Superior temporal gyrus (tissue), 1 donor: ENCODE data around the gene RPS3.
"Not testable (repeated sequence)": the region's sequence is repeated elsewhere in the genome, so short reads cannot be mapped to it uniquely, and the experiment has no call there.

ENCODE experiments used
- DNase-seq: peaks from one replicate; pipeline ENCODE4 v3.0.0-alpha.2; 2016; ENCODE audit errors: extremely low spot score

The RPS3 gene

DNA sequence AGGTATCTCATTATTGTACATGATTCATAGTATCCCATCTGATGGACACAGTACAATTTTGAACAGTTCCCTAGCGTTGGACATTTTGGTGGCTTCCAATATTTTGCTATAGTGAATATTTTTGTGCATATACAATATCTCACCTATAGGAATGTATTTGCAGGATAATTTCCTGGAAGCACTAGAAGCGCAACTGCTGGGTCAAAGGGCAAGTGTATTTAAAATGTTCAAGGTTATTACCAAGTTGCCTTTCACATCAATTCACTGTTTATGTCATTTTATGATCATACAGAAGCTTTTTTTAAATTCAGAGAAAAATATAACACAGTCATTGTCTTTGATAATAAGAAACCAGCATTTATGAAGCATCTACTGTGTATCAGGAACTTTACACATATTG is 19.1 kb upstream of the RPS3 start:
- no peak for DNase-seq

DNA sequence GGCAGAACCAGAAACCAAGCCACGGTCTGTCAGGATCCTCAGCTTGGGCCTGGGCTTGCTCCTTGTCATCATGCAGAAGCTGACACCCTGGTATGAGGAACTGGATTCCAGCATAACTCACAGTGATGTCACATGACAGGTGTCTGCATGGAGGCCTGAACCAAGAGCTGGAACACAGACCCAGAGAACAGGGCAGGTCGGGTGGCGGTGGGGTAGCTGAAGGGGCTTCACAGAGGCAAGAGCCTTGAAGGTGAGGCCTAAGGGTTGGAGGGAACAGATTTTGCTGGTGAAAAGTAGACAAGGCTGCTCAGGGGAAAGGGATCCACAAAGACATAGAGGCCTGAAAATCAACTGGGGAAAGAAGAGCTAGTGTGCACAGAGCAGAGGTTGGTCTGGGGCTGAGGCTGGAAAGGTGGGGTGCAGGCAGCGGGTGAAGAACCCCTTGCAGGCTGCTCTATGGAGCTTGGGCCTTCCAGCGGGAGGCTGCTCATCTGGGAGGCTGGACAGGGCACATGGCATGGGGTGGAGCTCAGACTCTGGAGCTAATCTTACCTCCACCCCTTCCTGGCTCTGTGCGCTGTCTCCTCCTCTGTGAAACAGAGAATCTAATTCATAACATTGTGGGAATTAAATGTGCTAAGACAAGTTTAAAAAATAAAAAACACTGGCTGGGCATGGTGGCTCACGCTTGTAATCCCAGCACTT is 18.4 kb upstream of the RPS3 start:
- DNase-seq: no peak

DNA sequence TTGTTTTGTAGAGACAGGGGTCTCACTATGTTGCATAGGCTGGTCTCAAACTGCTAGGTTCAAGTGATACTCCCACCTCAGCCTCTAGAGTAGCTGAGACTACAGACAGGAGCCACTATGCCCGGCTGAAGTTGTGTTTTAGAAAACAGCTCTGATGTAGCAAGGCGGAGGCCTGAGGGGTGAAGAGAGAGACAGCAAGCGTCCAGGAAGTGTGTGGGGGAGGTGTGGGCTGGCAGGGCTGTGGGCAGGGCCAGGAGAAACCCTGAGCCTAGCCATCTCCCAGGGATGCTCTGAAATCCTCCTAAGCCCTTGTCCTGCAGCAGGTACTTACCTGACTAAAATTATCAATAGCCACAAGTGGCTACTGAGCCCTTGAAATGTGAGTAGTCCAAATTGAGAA is 16.1 kb upstream of the RPS3 start:
- no peak for DNase-seq

DNA sequence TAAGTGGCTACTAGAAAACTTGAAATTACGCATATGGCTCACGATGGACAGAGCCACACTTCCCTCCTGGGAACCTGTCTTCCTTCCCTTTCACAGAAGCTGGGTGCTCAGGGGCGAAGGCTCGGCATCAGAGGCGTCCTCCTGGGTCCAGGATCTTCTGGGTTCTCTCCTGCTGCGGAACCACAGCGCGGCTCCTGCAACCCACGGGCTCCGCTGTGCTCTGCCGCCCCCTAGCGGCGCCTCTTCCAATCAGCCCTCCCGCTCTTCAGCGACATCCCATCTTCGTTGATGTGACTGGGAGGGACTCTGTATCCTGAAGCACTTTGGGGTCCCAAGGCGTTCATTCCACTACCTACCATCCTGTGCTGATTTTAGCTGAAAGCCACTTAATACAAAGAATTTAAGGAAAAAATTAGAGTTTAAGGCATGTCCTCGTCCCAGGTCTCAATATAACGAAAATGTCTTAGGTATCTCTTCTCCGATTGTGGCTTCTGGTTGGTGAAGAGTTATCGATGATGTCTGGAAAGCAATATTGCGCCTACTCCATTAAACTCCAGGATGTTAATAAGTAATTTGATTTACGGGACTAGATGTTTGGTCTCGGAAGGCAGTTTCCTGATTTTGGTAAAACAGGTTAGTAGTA is 14.8 kb upstream of the RPS3 start:
- DNase-seq: peak; percentile 94

DNA sequence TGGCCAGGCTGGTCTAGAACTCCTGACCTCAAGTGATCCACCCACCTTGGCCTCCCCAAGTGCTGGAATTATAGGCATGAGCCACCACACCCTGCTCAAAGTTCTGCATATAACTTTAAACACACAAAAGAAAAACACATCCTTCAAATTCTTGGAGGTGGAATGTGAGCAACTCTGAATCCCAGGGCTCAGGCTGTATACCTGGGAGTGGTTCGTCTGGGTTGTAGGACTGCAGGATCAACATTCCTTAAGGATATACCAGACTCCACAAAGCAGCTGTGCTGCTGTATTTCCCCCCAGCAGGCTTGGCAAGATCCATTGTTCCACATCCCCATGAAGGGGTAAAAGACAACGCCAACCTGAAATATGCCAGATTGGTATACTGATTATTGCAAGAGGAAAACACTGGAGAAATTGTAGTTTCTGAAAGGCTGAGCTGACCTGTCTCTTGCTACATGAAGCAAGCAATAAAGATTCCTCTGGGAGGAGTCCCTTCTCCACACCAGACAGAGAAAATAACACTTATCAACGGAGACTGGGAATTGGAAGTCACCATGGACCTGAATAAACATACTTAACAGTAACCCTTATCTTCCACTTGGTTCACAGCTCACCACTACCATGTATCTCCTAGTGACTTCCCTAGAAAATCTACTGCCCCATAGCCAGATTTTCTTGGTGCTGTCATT is 12.2 kb upstream of the RPS3 start:
- no peak for DNase-seq

DNA sequence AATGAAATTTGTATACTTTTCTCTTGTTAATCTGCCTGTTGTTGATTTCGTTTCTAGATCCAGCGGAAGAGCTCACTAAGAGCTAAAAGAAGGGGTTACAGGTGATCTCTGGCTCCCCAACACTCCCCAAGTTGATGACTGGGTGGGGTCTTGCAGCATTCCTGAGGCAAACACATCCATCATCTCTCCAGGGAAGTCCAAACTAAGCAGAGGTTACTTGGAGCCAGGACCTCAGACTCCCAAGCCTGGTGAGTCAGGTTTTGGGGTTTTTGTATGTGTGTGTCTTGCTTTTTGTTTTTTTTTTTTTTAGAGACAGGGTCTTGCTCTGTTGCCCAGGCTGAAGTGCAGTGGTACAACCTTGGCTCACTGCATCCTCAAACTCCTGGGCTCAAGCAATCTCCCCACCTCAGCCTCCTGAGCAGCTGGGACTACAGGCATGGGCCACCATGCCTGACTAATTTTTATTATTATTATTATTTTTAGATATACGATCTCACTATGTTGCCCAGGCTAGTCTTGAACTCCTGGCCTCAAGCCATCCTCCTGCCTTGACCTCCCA is 11.5 kb upstream of the RPS3 start:
- DNase-seq: no peak

DNA sequence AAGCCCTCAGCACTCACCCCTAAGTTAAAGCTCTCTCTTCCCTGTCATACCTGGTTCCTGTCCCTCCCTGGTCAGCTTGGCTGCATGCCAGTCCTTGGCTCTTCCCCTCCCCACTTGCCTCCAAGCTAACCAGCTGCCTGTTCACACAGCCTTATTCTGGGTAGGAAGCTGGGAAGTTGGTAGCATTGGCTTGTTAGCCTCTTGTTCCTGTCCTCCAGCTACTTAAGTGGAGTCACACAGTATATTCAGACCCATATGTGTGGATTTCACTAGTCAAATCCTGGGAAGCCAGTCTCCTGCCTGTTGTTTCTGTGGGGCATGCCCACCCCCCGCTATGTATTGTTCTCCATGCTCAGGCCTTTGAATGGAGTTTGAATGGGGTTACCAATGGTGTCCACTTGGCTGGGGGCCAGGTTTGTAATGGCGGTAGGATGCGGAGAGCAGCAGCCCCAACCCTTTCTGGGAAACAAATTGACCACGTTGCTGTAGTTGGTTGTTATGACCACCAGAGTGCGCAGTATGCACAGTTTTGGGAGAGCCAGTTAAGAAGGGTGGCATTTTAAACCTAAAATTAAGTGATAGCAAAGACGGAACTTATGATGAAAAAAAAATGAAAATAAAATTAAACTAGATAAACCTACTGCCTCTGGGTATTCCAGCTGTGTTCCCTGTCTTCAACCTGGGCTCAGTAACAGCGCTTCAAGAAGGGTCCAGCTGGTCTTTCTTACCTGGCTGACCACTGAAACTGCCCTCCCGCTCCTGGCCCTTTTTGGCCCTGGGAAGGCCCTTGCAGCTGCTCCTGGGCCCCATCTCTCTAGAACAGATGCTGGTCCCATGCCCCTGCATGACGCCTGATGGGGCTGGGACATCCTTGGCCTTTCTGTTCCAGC is 10.7 kb upstream of the RPS3 start:
- peak; percentile 89 for DNase-seq

DNA sequence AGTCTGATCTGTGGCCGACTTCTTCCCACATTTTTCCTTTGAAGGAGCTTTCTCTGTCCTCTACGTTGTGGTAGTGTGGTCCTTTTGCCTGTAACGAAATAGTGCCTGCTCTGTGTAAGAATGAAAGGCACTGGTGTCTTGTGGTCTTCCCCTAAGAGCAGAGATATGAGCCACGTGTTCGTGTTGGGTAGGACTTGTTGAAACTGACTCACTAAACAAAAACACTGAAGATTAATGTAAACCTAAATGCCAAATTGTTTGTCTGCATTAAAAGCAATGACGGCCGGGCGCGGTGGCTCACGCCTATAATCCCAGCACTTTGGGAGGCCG is 10.1 kb upstream of the RPS3 start:
- DNase-seq: no peak

DNA sequence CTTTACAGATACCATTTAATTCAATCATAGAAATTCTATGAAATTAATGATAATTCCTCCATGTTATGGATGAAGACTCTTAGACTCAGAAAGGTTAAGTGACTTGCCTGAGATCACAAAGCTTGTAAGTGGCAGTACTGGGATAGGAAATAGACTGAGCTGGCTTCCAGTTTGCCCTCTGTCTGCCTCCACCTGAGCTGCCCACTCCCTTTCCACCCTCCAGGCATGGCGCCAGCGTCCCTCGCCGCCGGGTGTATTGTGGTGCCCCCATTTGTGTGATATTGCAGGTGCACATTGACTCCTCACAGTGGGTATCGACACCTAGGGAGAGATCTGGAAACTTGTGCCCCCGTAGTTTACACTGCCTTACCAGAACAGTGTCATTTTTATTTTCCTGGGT is 9.4 kb upstream of the RPS3 start:
- DNase-seq: no peak

DNA sequence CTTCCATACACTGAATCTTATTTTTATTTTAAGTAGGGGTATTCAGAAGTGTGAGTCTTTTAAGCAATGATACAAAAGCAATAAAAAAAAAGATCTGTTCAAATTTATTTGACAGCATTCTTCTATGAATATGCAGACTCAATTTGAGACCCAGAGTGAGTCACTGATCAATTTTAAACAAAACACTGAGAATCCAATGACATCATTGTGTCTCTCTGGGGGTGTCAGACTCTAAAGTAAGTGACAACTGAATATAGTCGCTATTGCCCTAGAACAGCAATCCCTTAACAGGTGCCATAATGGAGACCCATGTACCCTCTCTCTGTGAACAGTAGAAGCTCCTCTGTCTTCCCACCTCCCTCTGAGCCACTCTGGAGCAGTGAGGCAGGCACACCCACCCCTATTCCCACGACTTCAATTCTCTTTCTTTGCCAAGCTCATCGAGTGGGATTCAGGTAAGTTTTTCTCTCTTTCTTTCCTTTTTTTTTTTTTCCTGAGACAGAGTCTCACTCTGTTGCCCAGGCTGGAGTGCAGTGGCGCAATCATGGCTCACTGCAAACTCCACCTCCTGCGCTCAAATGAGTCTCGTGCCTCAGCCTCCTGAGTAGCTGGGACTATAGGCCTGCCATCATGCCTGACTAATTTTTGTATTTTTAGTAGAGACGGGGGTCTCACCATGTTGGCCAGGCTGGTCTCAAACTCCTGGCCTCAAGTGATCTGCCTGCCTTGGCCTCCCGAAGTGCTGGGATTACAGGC is 5.1 kb upstream of the RPS3 start:
- DNase-seq: no peak

DNA sequence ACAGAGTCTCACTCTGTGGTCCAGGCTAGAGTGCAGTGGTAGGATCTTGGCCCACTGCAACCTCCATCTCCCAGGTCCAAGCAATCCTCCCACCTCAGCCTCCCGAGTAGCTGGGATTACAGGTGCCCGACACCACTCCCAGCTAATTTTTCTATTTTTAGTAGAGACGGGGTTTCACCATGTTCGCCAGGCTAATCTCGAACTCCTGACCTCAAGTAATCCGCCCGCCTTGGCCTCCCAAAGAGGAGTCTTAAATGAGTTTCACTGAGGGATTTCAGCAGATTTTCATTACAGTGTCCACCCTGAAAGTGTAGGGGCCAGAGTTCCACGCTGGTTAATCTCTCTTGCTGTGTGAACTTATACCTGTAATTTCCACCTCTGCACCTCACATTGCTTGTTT is 412 bp upstream of the RPS3 start:
- DNase-seq: no peak

DNA sequence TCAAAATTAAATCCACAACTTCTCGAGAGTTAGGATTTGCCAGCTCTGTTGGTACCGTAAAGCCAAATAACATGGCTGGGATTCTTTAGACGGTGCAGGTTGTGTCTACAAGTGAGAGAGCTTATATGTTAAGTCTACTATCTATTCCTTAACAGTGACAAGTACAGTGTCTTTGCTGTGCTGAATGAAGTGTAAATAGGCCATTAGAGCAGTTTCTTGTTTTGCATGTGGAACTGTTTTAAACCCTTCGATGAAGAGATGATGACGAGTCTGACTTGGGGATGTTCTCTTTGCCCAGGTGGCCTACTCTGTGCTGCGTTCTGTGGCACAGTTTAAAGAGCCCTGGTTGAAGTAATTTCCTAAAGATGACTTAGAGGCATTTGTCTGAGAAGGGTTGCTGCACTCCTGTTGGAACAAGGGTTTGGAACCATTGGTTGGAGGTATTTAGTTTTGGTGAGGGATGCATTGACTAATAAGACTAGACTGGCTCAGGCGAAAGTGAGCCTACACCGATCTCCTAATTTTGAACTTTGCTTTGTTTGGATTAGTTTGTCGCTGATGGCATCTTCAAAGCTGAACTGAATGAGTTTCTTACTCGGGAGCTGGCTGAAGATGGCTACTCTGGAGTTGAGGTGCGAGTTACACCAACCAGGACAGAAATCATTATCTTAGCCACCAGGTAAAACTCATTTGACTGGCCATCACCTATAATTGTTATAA is 988 bp downstream of the RPS3 start:
- DNase-seq: peak; percentile 48

DNA sequence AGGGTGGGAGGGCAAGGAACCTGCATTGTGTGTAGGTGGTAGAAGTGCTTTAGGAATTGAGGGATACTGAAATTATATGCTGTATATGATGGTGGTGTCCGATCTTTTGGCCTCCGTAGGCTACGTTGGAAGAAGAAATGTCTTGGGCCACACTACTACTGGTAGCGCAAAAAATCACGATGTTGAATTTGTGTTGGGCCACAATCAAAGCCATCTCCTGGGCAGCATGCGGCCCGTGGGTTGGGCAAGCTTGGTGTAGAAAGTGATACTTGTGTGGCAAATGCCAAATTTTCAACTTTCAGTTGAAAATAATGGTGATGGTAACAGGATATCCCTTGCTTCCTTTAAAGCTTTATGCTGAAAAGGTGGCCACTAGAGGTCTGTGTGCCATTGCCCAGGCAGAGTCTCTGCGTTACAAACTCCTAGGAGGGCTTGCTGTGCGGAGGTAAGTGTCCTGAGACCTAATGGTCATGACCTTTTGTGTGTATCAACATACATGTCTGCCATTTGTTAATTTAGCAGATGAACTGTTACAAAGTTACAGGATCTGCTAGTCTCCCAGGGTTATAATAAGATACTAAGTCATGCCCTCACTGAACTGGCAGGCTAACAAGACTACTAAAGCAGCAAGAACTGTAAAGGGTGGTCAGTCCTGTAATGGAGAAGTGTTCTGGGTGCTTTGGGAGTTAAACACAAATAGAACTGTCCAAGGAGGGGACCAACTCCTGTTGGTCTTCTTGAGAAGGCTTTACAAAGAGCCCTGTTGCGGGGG is 2.9 kb downstream of the RPS3 start:
- DNase-seq: no peak

DNA sequence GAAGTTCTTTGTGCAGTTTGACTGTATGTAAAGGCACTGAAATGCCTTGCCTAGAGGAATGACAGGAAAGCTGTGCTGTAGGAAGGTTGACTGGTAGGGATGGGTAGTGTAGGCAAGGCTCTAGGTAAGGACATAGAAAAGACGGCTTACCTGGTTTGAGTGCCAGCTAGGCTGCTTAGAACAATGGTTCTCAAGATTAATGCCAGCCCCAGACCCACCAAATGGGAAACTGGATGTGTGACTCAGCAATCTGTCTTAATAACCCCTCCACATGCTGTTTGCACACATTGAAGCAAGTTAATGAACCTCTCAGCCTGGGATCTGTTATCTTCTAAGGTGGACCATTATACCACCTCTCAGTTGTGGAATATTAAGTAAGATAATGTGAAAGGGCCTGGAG is 3.7 kb downstream of the RPS3 start:
- no peak for DNase-seq

DNA sequence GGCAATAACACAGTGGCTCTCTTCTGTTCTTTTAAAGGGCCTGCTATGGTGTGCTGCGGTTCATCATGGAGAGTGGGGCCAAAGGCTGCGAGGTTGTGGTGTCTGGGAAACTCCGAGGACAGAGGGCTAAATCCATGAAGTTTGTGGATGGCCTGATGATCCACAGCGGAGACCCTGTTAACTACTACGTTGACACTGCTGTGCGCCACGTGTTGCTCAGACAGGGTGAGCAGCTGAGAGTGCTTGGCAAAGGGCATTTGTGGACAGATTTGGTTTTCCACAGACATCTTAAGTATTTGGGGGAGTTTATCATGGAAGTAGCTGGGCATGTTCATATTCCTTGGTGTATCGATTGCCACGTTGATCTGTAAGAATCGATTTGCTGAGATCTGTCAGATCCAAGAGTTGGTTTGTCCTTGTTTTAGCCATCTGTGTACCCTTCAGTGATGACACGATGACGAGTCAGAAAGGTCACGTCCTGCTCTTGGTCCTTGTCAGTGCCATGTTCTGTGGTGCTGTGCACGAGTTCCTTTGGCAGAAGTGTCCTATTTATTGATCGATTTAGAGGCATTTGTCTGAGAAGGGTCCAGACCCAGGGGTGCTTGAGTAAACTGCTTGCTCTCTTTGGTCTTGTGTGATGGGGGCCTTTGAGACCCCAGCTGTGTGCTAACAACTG is 4.8 kb downstream of the RPS3 start:
- DNase-seq: no peak

DNA sequence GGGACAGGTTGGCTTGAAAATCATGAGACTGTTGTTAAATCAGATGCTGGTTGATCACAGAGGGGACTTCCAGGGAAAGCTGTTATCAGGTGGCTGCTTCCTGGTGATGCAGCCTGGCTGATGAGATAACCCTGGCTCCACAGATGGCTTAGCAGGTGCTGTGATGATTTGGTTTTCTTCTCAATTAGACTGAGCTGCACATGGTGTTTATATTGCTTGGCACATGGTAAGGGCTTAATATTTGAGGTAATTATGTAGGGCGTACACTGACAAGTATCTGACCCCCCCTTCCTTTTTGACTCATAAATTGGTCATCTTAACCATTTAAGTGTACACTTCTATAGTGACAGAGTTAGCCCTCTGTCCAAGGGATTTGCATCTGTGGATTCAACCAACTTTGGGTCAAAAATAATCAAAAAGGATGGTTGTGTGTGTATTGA is 7.0 kb downstream of the RPS3 start:
- no peak for DNase-seq

DNA sequence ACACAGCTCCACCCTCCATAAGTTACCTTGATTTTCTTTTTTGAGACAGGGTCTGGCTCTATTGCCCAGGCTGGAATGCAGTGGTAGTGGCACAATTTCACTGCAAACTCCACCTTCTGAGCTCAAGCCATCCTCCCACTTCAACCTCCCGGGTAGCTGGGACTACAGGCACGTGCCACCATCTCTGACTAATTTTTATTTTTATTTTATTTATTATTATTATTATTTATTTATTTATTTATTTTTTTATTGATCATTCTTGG is 9.6 kb downstream of the RPS3 start:
- no peak for DNase-seq

DNA sequence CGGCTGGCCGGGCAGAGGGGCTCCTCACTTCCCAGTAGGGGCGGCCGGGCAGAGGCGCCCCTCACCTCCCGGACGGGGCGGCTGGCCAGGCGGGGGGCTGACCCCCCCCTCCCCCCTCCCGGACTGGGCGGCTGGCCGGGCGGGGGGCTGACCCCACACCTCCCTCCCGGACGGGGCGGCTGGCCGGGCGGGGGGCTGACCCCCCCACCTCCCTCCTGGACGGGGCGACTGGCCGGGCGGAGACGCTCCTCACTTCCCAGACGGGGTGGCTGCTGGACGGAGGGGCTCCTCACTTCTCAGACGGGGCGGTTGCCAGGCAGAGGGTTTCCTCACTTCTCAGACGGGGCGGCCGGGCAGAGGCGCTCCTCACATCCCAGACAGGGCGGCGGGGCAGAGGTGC is 10.7 kb downstream of the RPS3 start:
- not testable (repeated sequence) for DNase-seq

DNA sequence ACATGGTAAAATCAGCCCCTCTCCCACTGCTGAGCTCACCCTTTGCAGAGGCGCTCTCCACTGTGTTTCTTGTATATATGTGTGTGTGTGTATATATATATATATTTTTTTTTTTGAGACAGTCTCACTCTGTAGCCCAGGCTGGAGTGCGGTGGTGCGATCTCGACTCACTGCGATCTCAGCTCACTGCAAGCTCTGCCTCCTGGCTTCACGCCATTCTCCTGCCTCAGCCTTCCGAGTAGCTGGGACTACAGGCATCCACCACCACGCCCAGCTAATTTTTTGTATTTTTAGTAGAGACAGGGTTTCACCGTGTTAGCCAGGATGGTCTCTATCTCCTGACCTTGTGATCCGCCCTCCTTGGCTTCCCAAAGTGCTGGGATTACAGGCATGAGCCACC is 13.8 kb downstream of the RPS3 start:
- not testable (repeated sequence) for DNase-seq

DNA sequence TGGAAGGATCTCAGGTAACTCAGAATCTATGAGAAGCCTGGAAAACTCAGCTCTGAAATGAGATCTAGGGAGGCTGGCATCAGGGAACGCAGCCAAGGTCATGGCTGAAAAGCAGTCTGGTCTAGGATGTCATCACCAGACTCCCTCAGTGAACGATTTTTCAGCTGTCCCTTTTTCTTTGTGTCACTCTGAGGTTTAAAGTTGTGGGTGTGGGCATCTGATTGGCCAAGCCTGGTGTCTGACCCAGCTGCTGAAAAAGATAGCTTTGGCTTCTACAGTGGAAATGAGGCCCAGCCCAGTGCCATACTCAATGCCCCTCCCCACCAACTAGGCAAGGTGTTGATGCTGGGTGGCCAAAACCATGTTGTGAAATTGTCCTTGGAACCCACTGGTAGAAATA is 14.5 kb downstream of the RPS3 start:
- DNase-seq: no peak
